ENCODE data around the gene GPR4. TPM values are rescaled to one million over a fixed set of nuclear protein-coding genes. Genes with fewer than 3 reads are reported as not detected.
A peak's percentile ranks its signal among the peaks of the same experiment; 100 is the strongest.

Gene GPR4
- total RNA-seq, 1 donor: not detected

- TF ChIP-seq CTCF (IDR thresholded peaks at IDR 0.05; ENCODE audit: insufficient read depth, low read length): peak; percentile 97
- DNase-seq (ENCODE audit: low read depth): peak; percentile 76
- H3K4me3 ChIP-seq (ENCODE audit: low read depth, low read length): peak overlapping the region; percentile 54
Measured at GRCh38 chr19:45607071-45608029, 5.3 kb upstream of the GPR4 start.

- no peak for DNase-seq (ENCODE audit: low read depth)
- H3K4me3 ChIP-seq (ENCODE audit: low read depth, low read length): peak overlapping the region; percentile 78
- TF ChIP-seq CTCF (IDR thresholded peaks at IDR 0.05; ENCODE audit: insufficient read depth, low read length): no peak
Measured at GRCh38 chr19:45601115-45601514, 897 bp downstream of the GPR4 start.

GRCh38 chr19:45600340-45600885, 1.6 kb downstream of the GPR4 start:
- peak overlapping the region; percentile 78 for H3K4me3 ChIP-seq (ENCODE audit: low read depth, low read length)
- no peak for TF ChIP-seq CTCF (IDR thresholded peaks at IDR 0.05; ENCODE audit: insufficient read depth, low read length)
- no peak for DNase-seq (ENCODE audit: low read depth)

- DNase-seq (ENCODE audit: low read depth): no peak
- no peak for TF ChIP-seq CTCF (IDR thresholded peaks at IDR 0.05; ENCODE audit: insufficient read depth, low read length)
- peak overlapping the region; percentile 44 for H3K4me3 ChIP-seq (ENCODE audit: low read depth, low read length)
Measured at GRCh38 chr19:45599286-45599685, 2.7 kb downstream of the GPR4 start.

GRCh38 chr19:45598267-45599001, 3.6 kb downstream of the GPR4 start:
- no peak for TF ChIP-seq CTCF (IDR thresholded peaks at IDR 0.05; ENCODE audit: insufficient read depth, low read length)
- H3K4me3 ChIP-seq (ENCODE audit: low read depth, low read length): peak overlapping the region; percentile 35

GRCh38 chr19:45597425-45598111, 4.4 kb downstream of the GPR4 start:
- DNase-seq (ENCODE audit: low read depth): no peak
- no peak overlapping the region for H3K4me3 ChIP-seq (ENCODE audit: low read depth, low read length)
- no peak for TF ChIP-seq CTCF (IDR thresholded peaks at IDR 0.05; ENCODE audit: insufficient read depth, low read length)

More at GRCh38 chr19:45598267-45599001, 3.6 kb downstream of the GPR4 start:
- peak; percentile 48 for DNase-seq (ENCODE audit: low read depth)
